Brain microvascular endothelial cell (primary cell): ENCODE data around the gene GOT1.
A peak's percentile ranks its signal among the peaks of the same experiment; 100 is the strongest.

Experiments
- DNase-seq: peaks from one replicate; pipeline ENCODE4 v3.0.0-alpha.2; 2020
- H3K27ac ChIP-seq: fragments of 250-450 bp; sonication (Bioruptor Pico); 2 replicates; pipeline ENCODE4 v1.5.1; 2020; ENCODE audit warnings: mild to moderate bottlenecking, moderate library complexity
- H3K27me3 ChIP-seq: fragments of 250-450 bp; sonication (Bioruptor Pico); replicated peaks from 2 replicates; pipeline ENCODE4 v1.5.1; 2020; ENCODE audit warnings: mild to moderate bottlenecking
- H3K36me3 ChIP-seq: fragments of 250-450 bp; sonication (Bioruptor Pico); replicated peaks from 2 replicates; pipeline ENCODE4 v1.5.1; 2020; ENCODE audit warnings: mild to moderate bottlenecking
- H3K4me3 ChIP-seq: 2 replicates; pipeline ENCODE4 v1.5.1; 2011; ENCODE audit warnings: low read depth, mild to moderate bottlenecking, control low read depth, low read length, moderate library complexity
- CTCF ChIP-seq: IDR thresholded peaks from 2 replicates; pipeline ENCODE4 v1.5.1; 2011; ENCODE audit warnings: low read depth, mild to moderate bottlenecking, moderate library complexity, low read length, control low read depth, inconsistent platforms; ENCODE audit errors: missing control alignments
- in situ Hi-C: cut with HindIII; loops from 2 replicates; pipeline ENCODE4 v1.10.0; 2017; ENCODE audit warnings: low sequenced_read_pairs, low pct_ligation_motif_present

Gene GOT1

GRCh38 chr10:99403674-99404073, 26.8 kb downstream of the GOT1 start:
- Histone ChIP-seq H3K4me3 (no peak overlapping the region), H3K36me3 (peaks cover 21% of the 10 kb centered on the region), H3K27me3 (no peaks in the 10 kb centered on the region), H3K27ac (no peak overlapping the region)
- in situ Hi-C loops: no loop called here
- DNase-seq: no peak
- no peak for TF ChIP-seq CTCF

- no peak for TF ChIP-seq CTCF
- no peak overlapping the region for H3K27ac ChIP-seq
- no peak overlapping the region for H3K4me3 ChIP-seq
- in situ Hi-C loops: no loop called here
- DNase-seq: no peak
- peaks cover 12% of the 10 kb centered on the region for H3K36me3 ChIP-seq
- H3K27me3 ChIP-seq: no peaks in the 10 kb centered on the region
Measured at GRCh38 chr10:99399664-99400063, 30.8 kb downstream of the GOT1 start.

GRCh38 chr10:99396471-99396870, 34.0 kb downstream of the GOT1 start:
- H3K27ac ChIP-seq: no peak overlapping the region

GRCh38 chr10:99395750-99396445, 34.5 kb downstream of the GOT1 start:
- in situ Hi-C loops: no loop called here
- peaks cover 2% of the 10 kb centered on the region for H3K36me3 ChIP-seq
- H3K4me3 ChIP-seq: no peak overlapping the region
- no peak for TF ChIP-seq CTCF
- DNase-seq: peak; percentile 60
- H3K27me3 ChIP-seq: no peaks in the 10 kb centered on the region
- peak overlapping the region; percentile 32 for H3K27ac ChIP-seq

More at GRCh38 chr10:99396471-99396870, 34.0 kb downstream of the GOT1 start:
- Histone ChIP-seq H3K27me3 (no peaks in the 10 kb centered on the region), H3K36me3 (peaks cover 2% of the 10 kb centered on the region), H3K4me3 (no peak overlapping the region)
- in situ Hi-C loops: no loop called here
- TF ChIP-seq CTCF: no peak
- no peak for DNase-seq

GRCh38 chr10:99394761-99395386, 35.5 kb downstream of the GOT1 start:
- H3K36me3 ChIP-seq: peaks cover 1% of the 10 kb centered on the region
- in situ Hi-C loops: no loop called here
- TF ChIP-seq CTCF: no peak
- no peak for DNase-seq
- no peaks in the 10 kb centered on the region for H3K27me3 ChIP-seq
- H3K27ac ChIP-seq: no peak overlapping the region
- no peak overlapping the region for H3K4me3 ChIP-seq
